Measurements from ENCODE around the gene SMAD2.

SMAD2 gene

DNA sequence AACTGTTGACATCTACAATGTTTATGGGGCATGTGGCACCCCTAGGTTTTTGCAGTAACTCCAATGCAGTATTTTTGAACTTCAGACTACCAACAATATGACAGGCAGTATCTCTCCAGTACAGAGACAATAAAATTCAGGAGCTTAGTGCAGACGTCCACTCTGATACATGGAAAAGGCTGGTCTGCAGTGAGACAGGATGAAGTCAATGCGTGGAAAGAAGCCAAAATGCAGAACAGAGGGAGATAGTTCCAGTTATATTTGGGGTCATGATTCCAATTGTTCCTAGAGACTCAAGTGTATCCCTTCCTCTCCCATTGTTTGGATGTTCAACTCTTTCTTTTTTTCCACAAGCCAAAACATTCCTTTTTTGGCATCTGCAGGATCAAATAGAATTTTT, 18.7 kb upstream of the SMAD2 start:
- TF ChIP-seq ESRRG (CRISPR knock-in tag; IDR thresholded peaks at IDR 0.05) = no peak
- TF ChIP-seq ZFP3 (CRISPR knock-in tag; IDR thresholded peaks at IDR 0.05) = no peak
- TF ChIP-seq ARNTL (CRISPR knock-in tag; IDR thresholded peaks at IDR 0.05; ENCODE audit: borderline replicate concordance, low read depth) = no peak
- TF ChIP-seq, protein P1, sequence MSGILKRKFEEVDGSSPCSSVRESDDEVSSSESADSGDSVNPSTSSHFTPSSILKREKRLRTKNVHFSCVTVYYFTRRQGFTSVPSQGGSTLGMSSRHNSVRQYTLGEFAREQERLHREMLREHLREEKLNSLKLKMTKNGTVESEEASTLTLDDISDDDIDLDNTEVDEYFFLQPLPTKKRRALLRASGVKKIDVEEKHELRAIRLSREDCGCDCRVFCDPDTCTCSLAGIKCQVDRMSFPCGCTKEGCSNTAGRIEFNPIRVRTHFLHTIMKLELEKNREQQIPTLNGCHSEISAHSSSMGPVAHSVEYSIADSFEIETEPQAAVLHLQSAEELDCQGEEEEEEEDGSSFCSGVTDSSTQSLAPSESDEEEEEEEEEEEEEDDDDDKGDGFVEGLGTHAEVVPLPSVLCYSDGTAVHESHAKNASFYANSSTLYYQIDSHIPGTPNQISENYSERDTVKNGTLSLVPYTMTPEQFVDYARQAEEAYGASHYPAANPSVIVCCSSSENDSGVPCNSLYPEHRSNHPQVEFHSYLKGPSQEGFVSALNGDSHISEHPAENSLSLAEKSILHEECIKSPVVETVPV (CRISPR knock-in tag; IDR thresholded peaks at IDR 0.05) = no peak
- no peak for TF ChIP-seq PPARA (CRISPR knock-in tag; IDR thresholded peaks at IDR 0.05; ENCODE audit: borderline replicate concordance)
- no peak for TF ChIP-seq RARB (CRISPR knock-in tag; IDR thresholded peaks at IDR 0.05)
- TF ChIP-seq TOX (CRISPR knock-in tag; IDR thresholded peaks at IDR 0.05; ENCODE audit: borderline replicate concordance) = no peak
- TF ChIP-seq, protein P2, sequence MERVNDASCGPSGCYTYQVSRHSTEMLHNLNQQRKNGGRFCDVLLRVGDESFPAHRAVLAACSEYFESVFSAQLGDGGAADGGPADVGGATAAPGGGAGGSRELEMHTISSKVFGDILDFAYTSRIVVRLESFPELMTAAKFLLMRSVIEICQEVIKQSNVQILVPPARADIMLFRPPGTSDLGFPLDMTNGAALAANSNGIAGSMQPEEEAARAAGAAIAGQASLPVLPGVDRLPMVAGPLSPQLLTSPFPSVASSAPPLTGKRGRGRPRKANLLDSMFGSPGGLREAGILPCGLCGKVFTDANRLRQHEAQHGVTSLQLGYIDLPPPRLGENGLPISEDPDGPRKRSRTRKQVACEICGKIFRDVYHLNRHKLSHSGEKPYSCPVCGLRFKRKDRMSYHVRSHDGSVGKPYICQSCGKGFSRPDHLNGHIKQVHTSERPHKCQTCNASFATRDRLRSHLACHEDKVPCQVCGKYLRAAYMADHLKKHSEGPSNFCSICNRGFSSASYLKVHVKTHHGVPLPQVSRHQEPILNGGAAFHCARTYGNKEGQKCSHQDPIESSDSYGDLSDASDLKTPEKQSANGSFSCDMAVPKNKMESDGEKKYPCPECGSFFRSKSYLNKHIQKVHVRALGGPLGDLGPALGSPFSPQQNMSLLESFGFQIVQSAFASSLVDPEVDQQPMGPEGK (CRISPR knock-in tag; IDR thresholded peaks at IDR 0.05; ENCODE audit: borderline replicate concordance) = no peak
- TF ChIP-seq TCF4 (CRISPR knock-in tag; IDR thresholded peaks at IDR 0.05; ENCODE audit: borderline replicate concordance) = no peak
- no peak for TF ChIP-seq GLIS3 (CRISPR knock-in tag; IDR thresholded peaks at IDR 0.05)
- TF ChIP-seq, protein P3, sequence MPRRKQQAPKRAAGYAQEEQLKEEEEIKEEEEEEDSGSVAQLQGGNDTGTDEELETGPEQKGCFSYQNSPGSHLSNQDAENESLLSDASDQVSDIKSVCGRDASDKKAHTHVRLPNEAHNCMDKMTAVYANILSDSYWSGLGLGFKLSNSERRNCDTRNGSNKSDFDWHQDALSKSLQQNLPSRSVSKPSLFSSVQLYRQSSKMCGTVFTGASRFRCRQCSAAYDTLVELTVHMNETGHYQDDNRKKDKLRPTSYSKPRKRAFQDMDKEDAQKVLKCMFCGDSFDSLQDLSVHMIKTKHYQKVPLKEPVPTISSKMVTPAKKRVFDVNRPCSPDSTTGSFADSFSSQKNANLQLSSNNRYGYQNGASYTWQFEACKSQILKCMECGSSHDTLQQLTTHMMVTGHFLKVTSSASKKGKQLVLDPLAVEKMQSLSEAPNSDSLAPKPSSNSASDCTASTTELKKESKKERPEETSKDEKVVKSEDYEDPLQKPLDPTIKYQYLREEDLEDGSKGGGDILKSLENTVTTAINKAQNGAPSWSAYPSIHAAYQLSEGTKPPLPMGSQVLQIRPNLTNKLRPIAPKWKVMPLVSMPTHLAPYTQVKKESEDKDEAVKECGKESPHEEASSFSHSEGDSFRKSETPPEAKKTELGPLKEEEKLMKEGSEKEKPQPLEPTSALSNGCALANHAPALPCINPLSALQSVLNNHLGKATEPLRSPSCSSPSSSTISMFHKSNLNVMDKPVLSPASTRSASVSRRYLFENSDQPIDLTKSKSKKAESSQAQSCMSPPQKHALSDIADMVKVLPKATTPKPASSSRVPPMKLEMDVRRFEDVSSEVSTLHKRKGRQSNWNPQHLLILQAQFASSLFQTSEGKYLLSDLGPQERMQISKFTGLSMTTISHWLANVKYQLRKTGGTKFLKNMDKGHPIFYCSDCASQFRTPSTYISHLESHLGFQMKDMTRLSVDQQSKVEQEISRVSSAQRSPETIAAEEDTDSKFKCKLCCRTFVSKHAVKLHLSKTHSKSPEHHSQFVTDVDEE (CRISPR knock-in tag; IDR thresholded peaks at IDR 0.05) = no peak
- TF ChIP-seq, protein P4, sequence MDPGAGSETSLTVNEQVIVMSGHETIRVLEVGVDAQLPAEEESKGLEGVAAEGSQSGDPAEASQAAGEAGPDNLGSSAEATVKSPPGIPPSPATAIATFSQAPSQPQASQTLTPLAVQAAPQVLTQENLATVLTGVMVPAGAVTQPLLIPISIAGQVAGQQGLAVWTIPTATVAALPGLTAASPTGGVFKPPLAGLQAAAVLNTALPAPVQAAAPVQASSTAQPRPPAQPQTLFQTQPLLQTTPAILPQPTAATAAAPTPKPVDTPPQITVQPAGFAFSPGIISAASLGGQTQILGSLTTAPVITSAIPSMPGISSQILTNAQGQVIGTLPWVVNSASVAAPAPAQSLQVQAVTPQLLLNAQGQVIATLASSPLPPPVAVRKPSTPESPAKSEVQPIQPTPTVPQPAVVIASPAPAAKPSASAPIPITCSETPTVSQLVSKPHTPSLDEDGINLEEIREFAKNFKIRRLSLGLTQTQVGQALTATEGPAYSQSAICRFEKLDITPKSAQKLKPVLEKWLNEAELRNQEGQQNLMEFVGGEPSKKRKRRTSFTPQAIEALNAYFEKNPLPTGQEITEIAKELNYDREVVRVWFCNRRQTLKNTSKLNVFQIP (CRISPR knock-in tag; IDR thresholded peaks at IDR 0.05; ENCODE audit: borderline replicate concordance, low read depth) = no peak
- TF ChIP-seq ZFP30 (CRISPR knock-in tag; IDR thresholded peaks at IDR 0.05) = no peak
- no peak for TF ChIP-seq ZNF565 (CRISPR knock-in tag; conservative IDR thresholded peaks at IDR 0.05; ENCODE audit: low read depth)
- TF ChIP-seq BACH2 (CRISPR knock-in tag; IDR thresholded peaks at IDR 0.05; ENCODE audit: borderline replicate concordance) = no peak
- no peak for TF ChIP-seq ZNF70 (CRISPR knock-in tag; IDR thresholded peaks at IDR 0.05)
- no peak for TF ChIP-seq ISL1 (CRISPR knock-in tag; IDR thresholded peaks at IDR 0.05)
- TF ChIP-seq CSDC2 (CRISPR knock-in tag; IDR thresholded peaks at IDR 0.05) = no peak
- no peak for TF ChIP-seq ZNF8 (CRISPR knock-in tag; IDR thresholded peaks at IDR 0.05)
- ATAC-seq = no peak

DNA sequence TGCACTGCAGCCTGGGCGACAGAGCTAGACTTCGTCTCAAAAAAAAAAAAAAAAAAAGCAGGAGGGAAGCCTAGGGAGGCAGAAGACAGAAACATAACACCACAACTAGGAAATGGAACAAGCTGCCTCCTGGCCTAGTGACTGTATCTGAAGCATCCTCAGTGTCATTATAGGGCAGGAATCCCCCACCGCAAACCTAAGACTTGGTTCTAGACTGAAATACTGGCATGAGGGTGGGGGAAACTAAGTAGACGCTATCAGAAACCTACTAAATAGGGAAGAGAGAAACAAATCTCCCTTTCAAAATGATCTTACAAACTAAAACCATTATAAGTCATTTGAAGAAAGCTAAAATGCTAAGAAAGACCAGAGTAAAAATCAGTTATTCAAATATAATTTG, 16.4 kb upstream of the SMAD2 start:
- TF ChIP-seq ZNF70 (CRISPR knock-in tag; IDR thresholded peaks at IDR 0.05) (no peak), ZNF565 (CRISPR knock-in tag; conservative IDR thresholded peaks at IDR 0.05; ENCODE audit: low read depth) (no peak), PPARA (CRISPR knock-in tag; IDR thresholded peaks at IDR 0.05; ENCODE audit: borderline replicate concordance) (no peak), ZNF8 (CRISPR knock-in tag; IDR thresholded peaks at IDR 0.05) (no peak), ISL1 (CRISPR knock-in tag; IDR thresholded peaks at IDR 0.05) (no peak), GLIS3 (CRISPR knock-in tag; IDR thresholded peaks at IDR 0.05) (no peak), ARNTL (CRISPR knock-in tag; IDR thresholded peaks at IDR 0.05; ENCODE audit: borderline replicate concordance, low read depth) (no peak), TOX (CRISPR knock-in tag; IDR thresholded peaks at IDR 0.05; ENCODE audit: borderline replicate concordance) (no peak)
- TF ChIP-seq, protein P4 (CRISPR knock-in tag; IDR thresholded peaks at IDR 0.05; ENCODE audit: borderline replicate concordance, low read depth) = no peak
- TF ChIP-seq, protein P2 (CRISPR knock-in tag; IDR thresholded peaks at IDR 0.05; ENCODE audit: borderline replicate concordance) = no peak
- no peak for ATAC-seq

Data from SK-N-SH treated with all-trans-retinoic acid at 6 μM for 48 hours (cell line).